Neural progenitor cell (in vitro differentiated cells): ENCODE data around the gene VAT1L. TPM values are rescaled to one million over a fixed set of nuclear protein-coding genes. Genes with fewer than 3 reads are reported as not detected.

ENCODE experiments used
- DNase-seq: peaks from one replicate; pipeline ENCODE4 v3.0.0-alpha.2; 2016; ENCODE audit warnings: low spot score
- H2AFZ ChIP-seq: fragments of 200-600 bp; sonication (generic); replicated peaks from 2 replicates; pipeline ENCODE4 v1.6.1; 2016; ENCODE audit warnings: antibody characterized with exemption
- H3F3A ChIP-seq: fragments of 200-600 bp; sonication (generic); 2 replicates; pipeline ENCODE4 v1.6.1; 2016; ENCODE audit warnings: antibody characterized with exemption, low read depth
- H3K27ac ChIP-seq: fragments of 200-600 bp; sonication (generic); 2 replicates; pipeline ENCODE4 v1.5.1; 2016; ENCODE audit warnings: mild to moderate bottlenecking
- H3K27me3 ChIP-seq: fragments of 200-600 bp; sonication (generic); 2 replicates; pipeline ENCODE4 v1.6.1; 2016; ENCODE audit warnings: mild to moderate bottlenecking, moderate library complexity
- H3K36me3 ChIP-seq: fragments of 200-600 bp; sonication (generic); 2 replicates; pipeline ENCODE4 v1.5.1; 2016
- H3K4me1 ChIP-seq: fragments of 200-600 bp; sonication (generic); 2 replicates; pipeline ENCODE4 v1.6.1; 2016; ENCODE audit warnings: mixed run types
- H3K4me2 ChIP-seq: fragments of 200-600 bp; sonication (generic); 2 replicates; pipeline ENCODE4 v1.6.1; 2016
- H3K4me3 ChIP-seq: fragments of 200-600 bp; sonication (generic); 2 replicates; pipeline ENCODE4 v1.5.1; 2016
- H3K79me2 ChIP-seq: fragments of 200-600 bp; sonication (generic); 2 replicates; pipeline ENCODE4 v1.6.1; 2016; ENCODE audit warnings: low read depth
- H3K9ac ChIP-seq: fragments of 200-600 bp; sonication (generic); 2 replicates; pipeline ENCODE4 v1.6.1; 2016
- H3K9me3 ChIP-seq: fragments of 200-600 bp; sonication (generic); 2 replicates; pipeline ENCODE4 v1.5.1; 2016; ENCODE audit warnings: low read depth
- H4K20me1 ChIP-seq: fragments of 200-600 bp; sonication (generic); 2 replicates; pipeline ENCODE4 v1.6.1; 2016; ENCODE audit warnings: low read depth
- H3K27ac Mint-ChIP-seq: 3 replicates; pipeline ENCODE4 v1.8.0; 2021; ENCODE audit warnings: mixed read lengths
- H3K27me3 Mint-ChIP-seq: 2 replicates; pipeline ENCODE4 v1.8.0; 2022; ENCODE audit warnings: low read depth, mild to moderate bottlenecking, inconsistent platforms, moderate library complexity, mixed read lengths; ENCODE audit not compliant: insufficient read depth
- H3K36me3 Mint-ChIP-seq: 3 replicates; pipeline ENCODE4 v1.8.0; 2021; ENCODE audit warnings: mixed read lengths
- H3K4me1 Mint-ChIP-seq: 3 replicates; pipeline ENCODE4 v1.8.0; 2021; ENCODE audit warnings: mixed read lengths
- H3K4me3 Mint-ChIP-seq: 3 replicates; pipeline ENCODE4 v1.8.0; 2021; ENCODE audit warnings: mild to moderate bottlenecking, moderate library complexity, mixed read lengths
- H3K9me3 Mint-ChIP-seq: 3 replicates; pipeline ENCODE4 v1.8.0; 2020; ENCODE audit warnings: mixed read lengths
- CTCF ChIP-seq: fragments of 200-600 bp; sonication (generic); IDR thresholded peaks from 2 replicates; pipeline ENCODE4 v1.5.1; 2017; ENCODE audit warnings: antibody characterized with exemption, mild to moderate bottlenecking
- EZH2 ChIP-seq: fragments of 200-600 bp; sonication (generic); IDR thresholded peaks from 2 replicates; pipeline ENCODE4 v1.6.1; 2017; ENCODE audit warnings: antibody characterized with exemption, mild to moderate bottlenecking, moderate library complexity
- EZH2phosphoT487 ChIP-seq: fragments of 200-600 bp; sonication (generic); IDR thresholded peaks from 2 replicates; pipeline ENCODE4 v1.6.1; 2017; ENCODE audit warnings: antibody characterized with exemption
- total RNA-seq: library from RNA; depleted of rRNA; stranded (reverse); fragments of >200 nt; gene quantifications from 2 replicates; pipeline ENCODE4 v1.2.3, GENCODE V29; 2015; ENCODE audit warnings: low replicate concordance

VAT1L gene
- total RNA-seq, 1 donor from 2014 or later, result 43.2 TPM

- H3K4me2 ChIP-seq, result no peak overlapping the region
- H3K27me3 Mint-ChIP-seq, result no peaks in the 10 kb centered on the region
- H4K20me1 ChIP-seq, result no peaks in the 10 kb centered on the region
- peaks cover 20% of the 10 kb centered on the region for H3F3A ChIP-seq
- H3K36me3 Mint-ChIP-seq, result peaks cover 14% of the 10 kb centered on the region
- no peak overlapping the region for H3K27ac Mint-ChIP-seq
- no peak overlapping the region for H3K4me3 Mint-ChIP-seq
- no peaks in the 10 kb centered on the region for H3K27me3 ChIP-seq
- H3K27ac ChIP-seq, result no peak overlapping the region
- no peak for TF ChIP-seq EZH2phosphoT487
- no peak for DNase-seq
- H3K9ac ChIP-seq, result no peak overlapping the region
- peaks cover 23% of the 10 kb centered on the region for H3K4me1 ChIP-seq
- no peaks in the 10 kb centered on the region for H3K36me3 ChIP-seq
- H3K4me1 Mint-ChIP-seq, result peaks cover 51% of the 10 kb centered on the region
- H3K9me3 ChIP-seq, result no peaks in the 10 kb centered on the region
- peaks cover 4% of the 10 kb centered on the region for H3K79me2 ChIP-seq
- H2AFZ ChIP-seq, result no peak overlapping the region
- H3K4me3 ChIP-seq, result no peak overlapping the region
- H3K9me3 Mint-ChIP-seq, result no peaks in the 10 kb centered on the region
These were observed 51.7 kb downstream of the VAT1L start for GRCh38 chr16:77840093-77840492.

GRCh38 chr16:77840673-77841501 is 52.5 kb downstream of the VAT1L start:
- no peaks in the 10 kb centered on the region for H3K9me3 Mint-ChIP-seq
- no peak overlapping the region for H3K9ac ChIP-seq
- peaks cover 14% of the 10 kb centered on the region for H3K36me3 Mint-ChIP-seq
- H3K9me3 ChIP-seq, result no peaks in the 10 kb centered on the region
- H3F3A ChIP-seq, result peaks cover 20% of the 10 kb centered on the region
- peaks cover 4% of the 10 kb centered on the region for H3K79me2 ChIP-seq
- no peak overlapping the region for H3K4me2 ChIP-seq
- TF ChIP-seq EZH2 (no peak), EZH2phosphoT487 (no peak), CTCF (no peak)
- no peak overlapping the region for H3K27ac ChIP-seq
- DNase-seq, result no peak
- no peaks in the 10 kb centered on the region for H3K36me3 ChIP-seq
- peaks cover 3% of the 10 kb centered on the region for H3K27me3 Mint-ChIP-seq
- H3K4me3 ChIP-seq, result no peak overlapping the region
- peaks cover 59% of the 10 kb centered on the region for H3K4me1 Mint-ChIP-seq
- no peaks in the 10 kb centered on the region for H3K27me3 ChIP-seq
- peaks cover 31% of the 10 kb centered on the region for H3K4me1 ChIP-seq
- no peak overlapping the region for H3K4me3 Mint-ChIP-seq
- no peak overlapping the region for H3K27ac Mint-ChIP-seq
- H4K20me1 ChIP-seq, result no peaks in the 10 kb centered on the region
- H2AFZ ChIP-seq, result no peak overlapping the region

- no peaks in the 10 kb centered on the region for H3K9me3 ChIP-seq
- Mint-ChIP-seq H3K4me1 (peaks cover 61% of the 10 kb centered on the region), H3K27ac (no peak overlapping the region), H3K9me3 (no peaks in the 10 kb centered on the region), H3K36me3 (peaks cover 14% of the 10 kb centered on the region), H3K4me3 (no peak overlapping the region), H3K27me3 (peaks cover 3% of the 10 kb centered on the region)
- H3K4me3 ChIP-seq, result no peak overlapping the region
- peaks cover 36% of the 10 kb centered on the region for H3K4me1 ChIP-seq
- no peak overlapping the region for H2AFZ ChIP-seq
- H3K4me2 ChIP-seq, result no peak overlapping the region
- DNase-seq, result no peak
- H3K36me3 ChIP-seq, result no peaks in the 10 kb centered on the region
- H3K27me3 ChIP-seq, result no peaks in the 10 kb centered on the region
- H3K9ac ChIP-seq, result no peak overlapping the region
- H3K79me2 ChIP-seq, result peaks cover 4% of the 10 kb centered on the region
- no peak overlapping the region for H3K27ac ChIP-seq
- TF ChIP-seq EZH2phosphoT487 (no peak), CTCF (no peak), EZH2 (no peak)
- no peaks in the 10 kb centered on the region for H4K20me1 ChIP-seq
- H3F3A ChIP-seq, result peaks cover 20% of the 10 kb centered on the region
These were observed 53.1 kb downstream of the VAT1L start for GRCh38 chr16:77841502-77841763.

- no peaks in the 10 kb centered on the region for H3K9me3 Mint-ChIP-seq
- no peaks in the 10 kb centered on the region for H3K79me2 ChIP-seq
- peak overlapping the region; percentile 89 for H3K27ac ChIP-seq
- TF ChIP-seq EZH2phosphoT487 (no peak), CTCF (no peak), EZH2 (no peak)
- H3K9ac ChIP-seq, result no peak overlapping the region
- H4K20me1 ChIP-seq, result no peaks in the 10 kb centered on the region
- H3K27me3 Mint-ChIP-seq, result peaks cover 3% of the 10 kb centered on the region
- peaks cover 14% of the 10 kb centered on the region for H3K36me3 Mint-ChIP-seq
- no peak overlapping the region for H3K4me2 ChIP-seq
- peaks cover 37% of the 10 kb centered on the region for H3K4me1 ChIP-seq
- H3K4me1 Mint-ChIP-seq, result peaks cover 64% of the 10 kb centered on the region
- peaks cover 20% of the 10 kb centered on the region for H3F3A ChIP-seq
- no peak for DNase-seq
- no peak overlapping the region for H2AFZ ChIP-seq
- no peak overlapping the region for H3K27ac Mint-ChIP-seq
- H3K4me3 Mint-ChIP-seq, result no peak overlapping the region
- H3K4me3 ChIP-seq, result no peak overlapping the region
- H3K27me3 ChIP-seq, result no peaks in the 10 kb centered on the region
- no peaks in the 10 kb centered on the region for H3K9me3 ChIP-seq
- no peaks in the 10 kb centered on the region for H3K36me3 ChIP-seq
These were observed 54.1 kb downstream of the VAT1L start for GRCh38 chr16:77842468-77842867.
